CD4-positive, alpha-beta T cell treated with Interleukin-17A for 1 hour (primary cell): Measurements from ENCODE around the gene MLANA.

Experiments
- DNase-seq: peaks from one replicate; pipeline ENCODE4 v3.0.0-alpha.2; 2020

MLANA gene

GRCh38 chr9:5909976-5910375, 19.3 kb downstream of the MLANA start:
- no peak for DNase-seq

DNA sequence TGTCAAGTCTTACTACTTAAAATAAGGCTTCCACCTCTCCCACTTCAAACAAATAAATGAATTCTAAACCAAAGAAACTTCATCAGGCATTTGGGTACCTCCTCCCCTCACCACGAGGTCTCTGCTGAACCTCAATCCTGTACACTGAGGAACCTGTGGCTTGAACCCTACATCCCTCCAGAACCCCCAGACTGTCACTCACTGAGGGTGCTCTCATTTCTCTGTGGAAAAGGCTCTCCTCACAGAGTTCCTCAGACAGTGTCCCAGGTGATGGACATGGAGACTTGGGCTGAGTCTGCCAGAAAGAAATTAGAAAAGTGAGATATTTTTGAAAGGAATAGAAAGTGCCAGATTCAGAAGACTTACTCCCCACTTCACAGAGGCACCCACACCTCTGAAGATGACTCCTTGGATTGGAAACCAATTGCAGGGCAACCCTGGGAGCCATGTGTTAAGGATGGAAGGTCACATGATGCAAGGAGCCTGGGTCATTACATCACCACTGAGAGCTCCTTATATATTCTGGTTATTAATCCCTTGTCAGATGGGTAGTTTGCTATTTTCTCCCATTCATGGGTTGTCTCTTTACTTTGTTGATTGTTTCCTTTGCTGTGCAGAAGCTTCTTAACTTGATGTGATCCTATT, 19.8 kb downstream of the MLANA start:
- no peak for DNase-seq

DNA sequence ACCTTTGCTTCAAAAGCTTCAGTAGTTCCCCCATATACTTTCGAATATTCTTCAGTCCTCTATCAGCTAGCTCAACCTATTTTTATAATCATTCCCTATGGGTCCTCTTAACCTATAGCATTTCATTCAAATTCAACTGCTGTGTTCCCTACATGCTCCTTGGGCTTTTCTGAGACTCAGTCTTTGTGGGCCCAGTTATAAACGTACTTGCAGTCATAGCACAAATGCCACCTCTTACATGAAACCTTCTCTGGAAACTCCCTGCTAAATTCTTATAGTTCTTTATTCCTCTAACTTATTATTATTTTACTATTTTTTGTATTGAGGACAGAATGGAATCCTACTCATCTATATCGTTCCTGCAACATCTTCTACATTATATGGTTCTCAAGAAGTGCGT, 24.7 kb downstream of the MLANA start:
- no peak for DNase-seq

DNA sequence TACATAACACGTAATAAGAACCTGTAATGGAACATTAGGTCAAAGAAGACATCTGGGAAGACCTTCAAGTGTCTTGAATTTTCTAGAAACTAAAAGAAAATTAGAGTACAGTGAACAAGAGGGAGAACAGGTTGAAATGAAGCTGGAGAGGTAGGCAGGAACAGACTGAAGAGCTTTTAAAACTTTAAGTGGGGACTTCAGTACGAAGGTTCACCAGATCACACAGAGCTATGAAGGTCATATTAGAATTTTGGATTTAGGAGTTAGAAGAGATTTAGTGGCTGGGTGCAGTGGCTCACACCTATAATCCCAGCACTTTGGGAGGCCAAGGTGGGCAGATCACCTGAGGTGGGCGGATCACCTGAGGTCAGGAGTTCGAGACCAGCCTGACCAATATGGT, 26.6 kb downstream of the MLANA start:
- DNase-seq, result no peak

DNA sequence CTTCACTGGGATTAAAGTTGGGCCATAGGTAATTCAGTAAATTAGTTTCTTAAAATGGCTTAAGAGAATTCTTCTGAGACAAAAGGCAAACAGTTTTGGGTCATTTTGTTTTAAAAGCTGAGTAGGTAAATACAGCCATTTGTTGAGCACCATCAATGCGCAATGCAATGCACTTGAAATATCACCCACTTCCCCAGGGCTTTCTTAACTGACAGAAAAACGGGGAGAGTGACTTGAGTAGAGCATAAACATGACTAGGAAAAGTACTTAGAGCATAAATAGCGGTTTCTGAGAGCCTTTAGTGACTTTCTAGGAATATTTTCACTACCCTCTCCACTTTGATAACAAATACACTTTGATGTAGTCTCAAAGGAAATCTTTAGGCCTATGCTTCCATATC, 27.2 kb downstream of the MLANA start:
- DNase-seq, result no peak

- DNase-seq, result no peak
These were observed 27.8 kb downstream of the MLANA start for GRCh38 chr9:5918460-5918859.

DNA sequence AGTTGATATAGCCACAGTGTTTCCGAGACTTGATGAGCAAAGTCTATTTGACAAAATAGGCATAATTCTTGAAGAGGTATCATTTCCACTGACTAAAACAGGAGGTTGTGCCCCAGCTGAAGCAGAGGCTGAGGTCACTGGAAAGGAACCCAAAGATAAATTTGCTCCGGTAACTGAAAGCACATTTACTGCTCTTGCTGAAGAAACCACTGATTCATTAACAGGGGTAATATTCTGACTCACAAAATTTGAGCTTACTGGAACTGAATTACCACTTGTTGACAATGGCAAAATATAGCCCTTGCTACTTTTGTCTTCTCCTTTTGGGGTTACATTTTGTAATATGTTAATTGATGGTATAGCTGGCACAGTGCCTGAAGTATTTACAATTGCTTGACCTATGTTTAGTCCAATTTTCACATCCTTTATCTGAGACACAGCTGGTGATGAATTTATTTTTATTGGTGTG, 30.2 kb downstream of the MLANA start:
- DNase-seq, result no peak

DNA sequence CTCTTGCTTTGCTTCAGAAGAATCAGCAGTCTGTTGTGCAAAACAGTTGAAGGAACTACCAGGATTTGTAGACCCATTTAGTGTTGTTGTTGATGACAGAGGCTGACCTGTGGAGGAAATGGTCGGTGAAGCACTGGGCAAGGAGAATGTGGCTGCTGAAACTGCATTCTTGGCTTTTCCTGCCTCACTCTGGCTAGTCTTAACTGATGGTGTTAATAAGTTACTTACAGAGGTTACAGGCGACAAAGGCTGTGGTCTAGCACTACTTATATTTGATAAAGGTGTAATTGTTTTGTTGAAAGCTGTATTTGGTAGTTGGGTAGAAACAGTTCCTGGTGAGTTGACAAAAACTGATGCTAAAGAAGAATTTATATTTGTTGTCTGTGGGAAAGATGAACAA, 31.5 kb downstream of the MLANA start:
- DNase-seq, result no peak

GRCh38 chr9:5931657-5932056, 41.0 kb downstream of the MLANA start:
- DNase-seq, result no peak

DNA sequence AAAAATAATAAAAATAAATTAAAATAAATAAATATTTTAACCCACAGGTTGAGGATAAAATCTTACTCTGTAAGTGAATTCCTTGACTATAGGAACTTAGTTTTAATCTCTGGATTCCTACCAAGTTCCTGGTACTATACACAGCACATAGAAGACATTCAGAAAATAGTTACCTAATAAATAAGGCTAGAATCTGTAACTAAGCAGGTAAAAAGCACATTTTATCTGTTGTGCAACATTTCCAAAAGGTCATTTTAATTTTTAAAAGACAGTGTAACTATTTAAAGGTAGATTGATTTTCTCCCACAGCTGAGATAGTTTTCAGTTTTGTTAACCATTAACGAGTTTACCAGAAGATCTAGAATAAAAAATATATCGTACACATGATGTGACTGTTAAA, 47.8 kb downstream of the MLANA start:
- no peak for DNase-seq

DNA sequence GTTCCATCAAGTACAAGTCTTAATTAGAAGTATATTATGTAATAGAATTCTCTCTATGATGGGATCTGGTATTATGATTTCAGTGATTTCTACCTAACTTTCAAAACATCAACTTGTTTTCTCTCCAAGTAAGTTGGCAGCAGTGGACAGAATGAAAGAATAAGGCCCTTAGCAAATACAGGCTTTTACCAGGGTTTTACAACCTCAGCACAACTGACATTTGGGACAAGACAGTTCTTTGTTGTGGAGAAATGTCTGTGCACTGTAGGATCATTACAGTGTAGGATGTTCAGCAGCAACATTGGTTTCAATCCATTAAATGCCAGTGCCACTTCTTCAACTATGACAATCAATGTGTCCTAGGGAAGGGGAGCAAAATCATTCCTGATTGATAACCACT, 48.8 kb downstream of the MLANA start:
- DNase-seq, result no peak

DNA sequence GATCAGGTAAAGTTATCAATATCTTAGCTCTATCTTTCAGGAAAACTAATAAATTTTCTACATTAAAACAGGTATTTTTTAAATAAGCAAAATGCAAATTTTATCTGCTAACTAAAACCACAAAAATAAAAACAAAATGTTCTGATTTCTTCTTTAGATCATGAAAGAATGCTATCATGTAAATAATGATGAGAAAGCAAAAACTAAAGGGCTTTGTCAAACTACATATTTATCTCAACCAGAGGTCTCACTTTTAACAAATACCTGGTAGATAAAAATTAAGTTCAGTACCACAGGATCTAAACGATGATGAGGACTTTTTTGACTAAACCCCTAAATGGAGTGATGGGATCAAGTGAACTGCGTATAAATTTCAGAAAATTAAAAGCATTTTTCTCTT, 50.5 kb downstream of the MLANA start:
- DNase-seq, result no peak

DNA sequence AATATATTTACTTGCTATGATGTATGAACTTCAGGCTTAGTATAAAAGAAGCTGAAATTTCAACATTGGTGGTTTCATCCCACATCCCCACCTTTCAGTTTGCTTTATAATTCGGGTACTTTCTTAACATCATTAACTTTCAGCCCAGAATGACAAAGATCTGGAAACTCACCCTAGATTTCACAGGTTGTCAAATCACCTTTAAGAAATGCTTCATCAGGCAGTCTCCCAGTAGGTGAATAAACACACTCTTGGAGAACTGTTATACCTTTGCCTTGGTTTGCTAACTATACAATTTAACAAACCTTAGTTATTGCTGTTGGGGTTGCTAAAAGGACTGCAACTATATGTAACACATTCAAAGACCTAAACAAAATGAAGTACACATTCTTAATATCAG, 54.4 kb downstream of the MLANA start:
- DNase-seq, result no peak

GRCh38 chr9:5947912-5948311, 57.2 kb downstream of the MLANA start:
- no peak for DNase-seq

GRCh38 chr9:5949103-5949699, 58.5 kb downstream of the MLANA start:
- peak; percentile 54 for DNase-seq

DNA sequence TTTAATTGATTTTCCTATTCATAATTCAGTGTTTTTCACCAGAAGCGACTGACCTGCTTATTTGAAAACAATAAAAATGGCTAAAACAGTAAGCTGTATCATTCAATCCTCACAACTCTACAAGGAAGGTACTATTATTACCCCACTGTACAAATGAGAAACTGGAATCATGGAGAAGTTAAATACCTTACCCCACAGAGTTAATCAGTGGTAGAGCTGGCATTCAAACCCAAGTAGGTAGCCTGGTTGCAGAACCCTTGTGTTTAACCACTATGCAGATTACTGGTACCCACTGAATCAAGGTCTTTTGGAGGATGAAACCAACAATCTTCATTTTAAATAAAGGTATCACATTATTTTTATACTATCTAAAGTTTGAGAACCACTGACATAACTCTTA, 59.6 kb downstream of the MLANA start:
- no peak for DNase-seq

DNA sequence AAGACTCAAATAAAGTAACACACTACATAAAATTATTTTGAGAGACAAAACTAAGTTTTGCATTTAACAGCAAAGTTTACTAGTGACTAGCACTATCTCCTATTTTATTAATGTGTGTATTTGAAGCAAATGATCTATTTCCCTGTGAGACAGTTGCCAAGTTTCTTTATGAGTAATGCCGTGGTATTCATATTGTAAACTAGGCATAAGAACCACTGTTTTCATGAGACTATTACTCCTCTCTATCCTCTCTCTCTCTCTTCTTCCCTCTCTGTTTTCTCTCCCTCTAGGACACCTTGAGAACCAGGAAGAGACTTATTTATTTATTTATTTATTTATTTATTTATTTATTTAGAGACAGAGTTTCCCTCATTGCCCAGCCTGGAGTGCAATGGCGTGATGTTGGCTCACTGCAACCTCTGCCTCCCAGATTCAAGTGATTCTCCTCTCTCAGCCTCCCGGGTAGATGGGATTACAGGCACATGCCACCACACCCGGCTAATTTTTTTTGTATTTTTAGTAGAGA, 61.1 kb downstream of the MLANA start:
- DNase-seq, result no peak

DNA sequence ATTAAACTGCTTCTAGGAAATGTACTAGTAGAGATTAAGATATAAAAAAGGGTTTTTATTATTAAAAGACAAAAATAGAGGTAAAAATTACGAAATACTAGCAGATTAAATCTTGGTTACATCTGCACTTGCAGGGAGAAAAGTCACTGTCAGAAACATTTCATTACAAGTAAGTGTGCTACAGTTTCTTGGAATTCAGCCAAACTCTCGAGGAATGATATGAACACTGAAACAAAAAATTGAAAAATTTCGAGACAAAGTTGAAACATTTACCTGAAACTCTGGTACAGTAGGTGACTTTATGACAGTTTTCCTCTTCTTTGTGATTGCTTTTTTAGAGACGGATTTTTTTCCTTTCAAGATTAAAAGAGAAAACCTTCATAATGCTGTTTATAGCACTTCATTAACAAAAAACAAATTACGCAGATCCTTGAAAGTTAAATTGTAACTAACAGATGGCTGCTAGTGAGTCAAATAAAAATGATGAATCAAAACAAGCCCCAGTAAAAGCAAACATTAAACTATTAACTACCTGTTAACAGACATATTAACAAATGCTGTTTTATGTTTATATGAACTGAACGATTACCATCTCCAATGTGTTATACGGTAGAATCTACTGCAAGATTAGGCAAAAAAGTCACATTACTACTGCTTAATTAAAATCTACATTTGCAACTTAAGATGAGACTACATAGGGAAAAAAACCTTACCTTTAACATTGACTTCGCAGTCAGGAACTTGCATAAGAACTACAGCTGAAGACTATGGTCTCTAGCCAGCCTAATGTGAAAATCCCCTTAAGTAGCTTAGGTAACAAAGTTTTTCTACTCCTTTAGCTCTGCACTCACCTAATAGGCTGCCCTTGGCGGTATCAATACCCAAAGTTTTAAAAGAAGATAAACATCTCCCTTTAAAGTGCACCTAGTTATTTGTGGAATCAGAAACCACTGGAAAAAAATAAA, 63.3 kb downstream of the MLANA start:
- DNase-seq, result no peak

GRCh38 chr9:5957166-5957565, 66.5 kb downstream of the MLANA start:
- DNase-seq, result no peak

GRCh38 chr9:5958273-5958672, 67.6 kb downstream of the MLANA start:
- DNase-seq, result no peak
